ENCODE data around the gene ARL13A.

ARL13A gene
- total RNA-seq: 0 to 0.21 (median 0) reads per million in 9 experiments

DNA sequence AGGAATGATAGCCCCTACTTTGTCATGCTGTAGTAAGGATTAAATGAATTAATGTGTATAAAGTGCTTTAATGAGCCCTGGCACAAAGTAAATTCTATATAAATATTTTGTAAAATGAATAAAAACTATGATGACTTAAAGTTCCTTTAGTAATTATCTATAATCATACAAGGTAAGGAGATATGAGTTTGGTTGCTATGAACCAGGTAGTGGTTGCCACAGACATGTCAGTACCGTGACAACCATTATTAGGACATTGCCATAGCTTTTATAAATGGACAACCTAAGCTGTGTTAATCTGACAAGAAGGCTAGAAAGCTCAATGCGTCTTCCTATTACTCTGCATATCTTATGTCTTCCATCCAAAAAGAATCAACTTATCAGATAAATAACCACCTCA, at the start of gene ARL13A:
TSS of gene ARL13A (plus strand) at position 301 of the 400 bp plus-strand sequence. CDS start 3,982 bp downstream, outside the sequence.
- no peaks in the 10 kb centered on the region for H3K4me1 Mint-ChIP-seq (ENCODE audit: low read depth in 2 of 2)
- ATAC-seq (replicated peaks): no peak
- DNase-seq: no peak
- H3K27me3 Mint-ChIP-seq: no peaks in the 10 kb centered on the region
- no peaks in the 10 kb centered on the region for H3K9me3 Mint-ChIP-seq
- H3K27ac Mint-ChIP-seq: no peak within 1 kb of the TSS
- H3K36me3 Mint-ChIP-seq (ENCODE audit: insufficient read depth): no peaks in the 10 kb centered on the region
- no peak within 1 kb of the TSS for H3K4me3 Mint-ChIP-seq

- ATAC-seq (replicated peaks): no peak
- no peak overlapping the region for H3K4me3 Mint-ChIP-seq
These were observed 45.1 kb upstream of the ARL13A start for GRCh38 chrX:100924375-100924774.

GRCh38 chrX:100926453-100926852, 43.1 kb upstream of the ARL13A start:
- peaks cover 0 to 2% of the 10 kb centered on the region in 2 donors for H3K27me3 Mint-ChIP-seq
- H3K36me3 Mint-ChIP-seq (ENCODE audit: insufficient read depth): peaks cover 3% of the 10 kb centered on the region
- DNase-seq: no peak
- ATAC-seq (replicated peaks): no peak
- H3K4me3 Mint-ChIP-seq: no peak overlapping the region
- no peaks in the 10 kb centered on the region for H3K9me3 Mint-ChIP-seq
- peaks cover 0 to 8% of the 10 kb centered on the region in 2 donors for H3K4me1 Mint-ChIP-seq (ENCODE audit: low read depth in 2 of 2)
- no peak overlapping the region for H3K27ac Mint-ChIP-seq

More at GRCh38 chrX:100924375-100924774, 45.1 kb upstream of the ARL13A start:
- Mint-ChIP-seq H3K9me3 (no peaks in the 10 kb centered on the region), H3K36me3 (ENCODE audit: insufficient read depth) (peaks cover 3% of the 10 kb centered on the region), H3K27ac (no peak overlapping the region), H3K4me1 (ENCODE audit: low read depth in 2 of 2) (peaks cover 0 to 2% of the 10 kb centered on the region in 2 donors), H3K27me3 (no peaks in the 10 kb centered on the region)
- DNase-seq: no peak

DNA sequence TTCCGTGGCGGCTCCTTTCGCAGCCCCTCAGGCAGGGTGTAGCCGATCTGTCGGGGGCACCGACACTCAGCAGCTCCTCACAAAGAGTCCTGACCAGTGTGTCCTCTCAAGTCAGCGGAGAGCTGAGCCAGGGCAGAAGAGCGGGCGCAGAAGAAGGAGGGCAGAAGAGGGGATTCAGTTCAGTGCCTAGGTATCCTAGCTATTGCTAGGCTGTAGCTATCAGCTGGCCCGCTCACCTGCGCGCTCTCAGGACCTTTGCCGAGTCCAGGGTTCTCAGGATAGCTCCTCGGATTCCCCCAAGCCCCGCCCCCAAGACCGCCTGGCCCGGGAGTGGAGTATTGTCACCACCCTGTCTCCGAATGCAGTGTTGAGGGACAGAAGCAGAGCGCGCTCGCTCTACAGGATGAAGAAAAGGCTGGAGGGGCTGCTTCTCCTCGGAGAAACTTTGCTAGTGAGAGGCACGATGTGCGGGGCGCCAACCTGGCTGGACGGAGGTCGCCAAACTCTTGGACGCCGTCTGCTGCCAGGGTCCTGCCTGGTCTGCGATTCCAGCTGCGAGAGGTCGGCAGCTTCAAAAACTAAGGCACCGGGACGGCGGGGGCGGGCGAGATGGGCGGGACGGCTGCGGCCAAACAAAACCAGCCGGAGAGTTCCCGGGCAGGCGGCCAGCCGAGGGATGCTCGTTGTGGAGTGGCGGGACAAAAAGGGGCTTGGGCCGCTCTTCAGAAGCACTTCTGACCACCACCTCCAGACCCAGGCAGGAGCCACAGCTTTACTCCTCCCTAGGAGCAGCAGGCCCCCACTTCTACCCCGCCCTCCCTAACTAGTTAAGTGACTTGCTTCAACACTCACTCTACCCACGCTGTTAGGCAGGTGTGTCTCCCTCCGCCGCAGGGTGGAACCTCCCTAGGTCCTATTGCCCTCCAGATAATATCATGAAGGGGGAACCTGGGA, 40.6 kb upstream of the ARL13A start, which contains the start of gene XKRX:
TSS of gene XKRX (minus strand) at position 258 of the 954 bp plus-strand sequence. CDS start 613 bp downstream, outside the sequence.
- H3K9me3 Mint-ChIP-seq: no peaks in the 10 kb centered on the region
- peak within 1 kb of the TSS; percentile 82 to 84 for H3K4me3 Mint-ChIP-seq
- H3K36me3 Mint-ChIP-seq (ENCODE audit: insufficient read depth): peaks cover 3% of the 10 kb centered on the region
- peaks cover 0 to 8% of the 10 kb centered on the region in 2 donors for H3K4me1 Mint-ChIP-seq (ENCODE audit: low read depth in 2 of 2)
- H3K27ac Mint-ChIP-seq: peak within 1 kb of the TSS; percentile 41 to 71
- peaks cover 0 to 13% of the 10 kb centered on the region in 2 donors for H3K27me3 Mint-ChIP-seq
- ATAC-seq (replicated peaks) (peak; percentile 72), DNase-seq (peak in 1 of 3 experiments; percentile 1)

GRCh38 chrX:100931218-100931924, 38.1 kb upstream of the ARL13A start:
- H3K27ac Mint-ChIP-seq: no peak overlapping the region
- no peak for ATAC-seq (replicated peaks)
- DNase-seq: no peak
- H3K4me1 Mint-ChIP-seq (ENCODE audit: low read depth in 2 of 2): peaks cover 0 to 8% of the 10 kb centered on the region in 2 donors
- H3K36me3 Mint-ChIP-seq (ENCODE audit: insufficient read depth): peaks cover 3% of the 10 kb centered on the region
- peaks cover 0 to 13% of the 10 kb centered on the region in 2 donors for H3K27me3 Mint-ChIP-seq
- peak overlapping the region in 1 of 2 donors; percentile 7 for H3K4me3 Mint-ChIP-seq
- no peaks in the 10 kb centered on the region for H3K9me3 Mint-ChIP-seq

DNA sequence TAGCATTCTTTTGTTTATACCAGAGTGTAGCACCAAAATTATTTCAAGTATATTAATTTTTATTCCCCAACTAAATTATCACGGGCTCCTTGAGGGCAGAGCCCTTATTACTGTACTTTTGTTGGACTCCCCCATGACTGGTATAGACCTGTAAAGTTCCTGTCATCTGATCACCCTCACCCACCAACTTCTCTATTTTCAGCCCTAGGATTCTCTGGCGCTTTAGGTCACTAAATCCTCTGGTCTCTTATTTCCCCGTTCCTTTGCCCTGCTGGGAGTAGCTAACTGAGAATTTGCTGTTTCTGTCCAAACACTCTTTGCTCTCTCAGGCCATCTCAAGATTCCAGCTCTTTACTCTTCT, 37.6 kb upstream of the ARL13A start:
- ATAC-seq (replicated peaks) (no peak), DNase-seq (no peak)
- Mint-ChIP-seq H3K27me3 (peaks cover 0 to 13% of the 10 kb centered on the region in 2 donors), H3K4me1 (ENCODE audit: low read depth in 2 of 2) (peaks cover 0 to 8% of the 10 kb centered on the region in 2 donors), H3K36me3 (ENCODE audit: insufficient read depth) (peaks cover 3% of the 10 kb centered on the region), H3K27ac (no peak overlapping the region), H3K4me3 (no peak overlapping the region), H3K9me3 (no peaks in the 10 kb centered on the region)

GRCh38 chrX:100935767-100936166, 33.7 kb upstream of the ARL13A start:
- no peak overlapping the region for H3K4me3 Mint-ChIP-seq
- no peaks in the 10 kb centered on the region for H3K4me1 Mint-ChIP-seq (ENCODE audit: low read depth in 2 of 2)
- H3K9me3 Mint-ChIP-seq: no peaks in the 10 kb centered on the region
- DNase-seq: no peak
- no peak for ATAC-seq (replicated peaks)
- no peak overlapping the region for H3K27ac Mint-ChIP-seq
- H3K36me3 Mint-ChIP-seq (ENCODE audit: insufficient read depth): no peaks in the 10 kb centered on the region
- peaks cover 0 to 13% of the 10 kb centered on the region in 2 donors for H3K27me3 Mint-ChIP-seq

DNA sequence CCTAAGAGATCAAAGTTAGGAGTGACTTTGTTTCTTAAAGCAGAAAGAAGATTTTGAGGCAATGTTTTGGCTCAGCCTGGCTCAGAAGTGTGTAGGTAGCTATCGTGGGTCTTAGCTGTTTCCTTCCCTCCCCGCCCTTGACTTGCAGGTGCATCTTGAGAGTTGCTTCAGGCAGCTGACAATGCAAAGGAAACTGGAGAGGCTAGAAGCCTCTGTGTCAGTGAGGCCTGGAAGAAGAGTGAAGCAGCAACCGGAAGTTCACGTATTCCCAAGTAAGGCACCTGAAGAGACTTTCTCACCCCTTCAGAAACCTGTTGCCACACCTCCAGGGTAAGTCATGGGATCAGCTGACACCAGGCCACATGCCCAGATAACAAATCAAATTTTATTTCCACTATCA, 30.2 kb upstream of the ARL13A start:
- Mint-ChIP-seq H3K4me1 (ENCODE audit: low read depth in 2 of 2) (no peaks in the 10 kb centered on the region), H3K9me3 (no peaks in the 10 kb centered on the region), H3K36me3 (ENCODE audit: insufficient read depth) (no peaks in the 10 kb centered on the region), H3K27ac (no peak overlapping the region), H3K4me3 (no peak overlapping the region), H3K27me3 (no peaks in the 10 kb centered on the region)
- no peak for DNase-seq
- ATAC-seq (replicated peaks): no peak

- Mint-ChIP-seq H3K4me1 (ENCODE audit: low read depth in 2 of 2) (no peaks in the 10 kb centered on the region), H3K9me3 (no peaks in the 10 kb centered on the region), H3K27ac (no peak overlapping the region), H3K27me3 (no peaks in the 10 kb centered on the region), H3K4me3 (no peak overlapping the region), H3K36me3 (ENCODE audit: insufficient read depth) (no peaks in the 10 kb centered on the region)
- ATAC-seq (replicated peaks) (no peak), DNase-seq (no peak)
These were observed 24.9 kb upstream of the ARL13A start for GRCh38 chrX:100944601-100945000.

GRCh38 chrX:100946299-100946927, 23.1 kb upstream of the ARL13A start:
- no peak overlapping the region for H3K4me3 Mint-ChIP-seq
- H3K27ac Mint-ChIP-seq: no peak overlapping the region
- no peaks in the 10 kb centered on the region for H3K36me3 Mint-ChIP-seq (ENCODE audit: insufficient read depth)
- DNase-seq (no peak), ATAC-seq (replicated peaks) (no peak)
- no peaks in the 10 kb centered on the region for H3K4me1 Mint-ChIP-seq (ENCODE audit: low read depth in 2 of 2)
- no peaks in the 10 kb centered on the region for H3K27me3 Mint-ChIP-seq
- no peaks in the 10 kb centered on the region for H3K9me3 Mint-ChIP-seq

GRCh38 chrX:100948557-100948956, 21.0 kb upstream of the ARL13A start:
- no peaks in the 10 kb centered on the region for H3K27me3 Mint-ChIP-seq
- H3K4me1 Mint-ChIP-seq (ENCODE audit: low read depth in 2 of 2): no peaks in the 10 kb centered on the region
- DNase-seq: no peak
- no peaks in the 10 kb centered on the region for H3K9me3 Mint-ChIP-seq
- no peak overlapping the region for H3K27ac Mint-ChIP-seq
- H3K4me3 Mint-ChIP-seq: no peak overlapping the region
- ATAC-seq (replicated peaks): no peak
- no peaks in the 10 kb centered on the region for H3K36me3 Mint-ChIP-seq (ENCODE audit: insufficient read depth)

GRCh38 chrX:100962811-100963210, 6.7 kb upstream of the ARL13A start:
- Mint-ChIP-seq H3K9me3 (no peaks in the 10 kb centered on the region), H3K4me1 (ENCODE audit: low read depth in 2 of 2) (no peaks in the 10 kb centered on the region), H3K36me3 (ENCODE audit: insufficient read depth) (no peaks in the 10 kb centered on the region), H3K27me3 (no peaks in the 10 kb centered on the region), H3K27ac (no peak overlapping the region), H3K4me3 (no peak overlapping the region)
- DNase-seq: no peak
- no peak for ATAC-seq (replicated peaks)

GRCh38 chrX:100964362-100964761, 5.1 kb upstream of the ARL13A start:
- Mint-ChIP-seq H3K27me3 (no peaks in the 10 kb centered on the region), H3K27ac (no peak overlapping the region)
- no peak for DNase-seq

More at GRCh38 chrX:100964362-100964761, 5.1 kb upstream of the ARL13A start:
- no peaks in the 10 kb centered on the region for H3K36me3 Mint-ChIP-seq (ENCODE audit: insufficient read depth)
- no peak overlapping the region for H3K4me3 Mint-ChIP-seq
- H3K9me3 Mint-ChIP-seq: no peaks in the 10 kb centered on the region
- no peak for ATAC-seq (replicated peaks)
- H3K4me1 Mint-ChIP-seq (ENCODE audit: low read depth in 2 of 2): no peaks in the 10 kb centered on the region

Measured in effector memory CD8-positive, alpha-beta T cell (primary cell).